Measurements from ENCODE around the gene ESM1. TPM values are rescaled to one million over a fixed set of nuclear protein-coding genes. Genes with fewer than 3 reads are reported as not detected.
A peak's percentile ranks its signal among the peaks of the same experiment; 100 is the strongest.

Gene ESM1
- total and polyA plus RNA-seq, 3 donors from 2014 or later: 0.50 to 1.1 (median 0.87) TPM

DNA sequence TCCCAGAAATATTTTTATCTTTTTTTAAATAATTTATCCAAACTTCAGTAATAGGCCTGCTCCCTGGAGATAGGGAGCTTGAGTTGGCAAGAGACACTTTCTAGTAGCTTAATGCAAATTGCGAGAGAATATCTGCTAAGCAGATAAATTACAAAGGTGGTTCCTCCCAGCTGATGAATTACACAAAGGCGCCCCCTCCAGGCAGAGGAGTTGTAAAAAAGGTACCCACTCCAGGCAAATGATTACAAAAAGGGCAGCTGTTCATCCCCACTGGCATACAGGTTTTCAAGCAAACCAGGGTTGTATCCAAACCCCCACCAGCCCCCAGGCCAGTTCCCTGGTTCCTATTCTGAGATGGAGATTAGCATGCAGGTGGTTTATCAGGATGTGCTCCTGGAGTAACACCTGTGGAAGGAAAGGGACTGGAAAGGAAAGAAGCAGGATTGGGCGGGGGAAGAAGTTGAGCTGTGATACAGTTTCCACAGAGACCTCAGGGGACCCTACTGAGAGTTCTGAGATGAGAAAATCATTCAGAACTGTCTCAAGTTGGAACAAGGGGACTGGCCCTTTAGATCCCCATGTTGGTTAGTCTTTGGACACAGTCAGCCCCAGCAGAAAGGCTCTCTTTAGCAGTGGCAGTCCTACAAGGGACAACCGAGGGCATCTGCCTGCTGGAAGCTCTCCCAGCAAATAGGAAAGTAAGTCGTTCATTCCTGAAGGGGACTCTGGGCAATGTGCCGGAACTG lies 25.5 kb downstream of the ESM1 start:
- WGBS, 2 donors: 62 to 64% methylated on average over 6 of the region's 6 CpGs
- no peaks in the 10 kb centered on the region for H3K4me1 ChIP-seq
- H3K4me3 ChIP-seq: no peak overlapping the region
- intact Hi-C loops (cut with DNase I; ENCODE audit: low total_unique reads): no loop called here
- no peaks in the 10 kb centered on the region for H3K9me3 ChIP-seq
- no peak overlapping the region for H3K27ac ChIP-seq
- H3K27me3 ChIP-seq: no peaks in the 10 kb centered on the region
- H3K36me3 ChIP-seq (ENCODE audit: low read depth, missing control alignments): no peaks in the 10 kb centered on the region
- no peak for TF ChIP-seq POLR2A (IDR thresholded peaks at IDR 0.05)
- TF ChIP-seq CTCF (IDR thresholded peaks at IDR 0.05): no peak
- peak; percentile 28 for DNase-seq

- Histone ChIP-seq H3K36me3 (ENCODE audit: low read depth, missing control alignments) (no peaks in the 10 kb centered on the region), H3K4me3 (no peak overlapping the region), H3K27me3 (no peaks in the 10 kb centered on the region), H3K4me1 (no peaks in the 10 kb centered on the region), H3K27ac (no peak overlapping the region), H3K9me3 (no peaks in the 10 kb centered on the region)
- no peak for DNase-seq
- TF ChIP-seq POLR2A (IDR thresholded peaks at IDR 0.05): no peak
- no peak for TF ChIP-seq CTCF (IDR thresholded peaks at IDR 0.05)
- intact Hi-C loops (cut with DNase I; ENCODE audit: low total_unique reads): no loop called here
Observed at GRCh38 chr5:54956922-54957321, 28.5 kb downstream of the ESM1 start.

DNA sequence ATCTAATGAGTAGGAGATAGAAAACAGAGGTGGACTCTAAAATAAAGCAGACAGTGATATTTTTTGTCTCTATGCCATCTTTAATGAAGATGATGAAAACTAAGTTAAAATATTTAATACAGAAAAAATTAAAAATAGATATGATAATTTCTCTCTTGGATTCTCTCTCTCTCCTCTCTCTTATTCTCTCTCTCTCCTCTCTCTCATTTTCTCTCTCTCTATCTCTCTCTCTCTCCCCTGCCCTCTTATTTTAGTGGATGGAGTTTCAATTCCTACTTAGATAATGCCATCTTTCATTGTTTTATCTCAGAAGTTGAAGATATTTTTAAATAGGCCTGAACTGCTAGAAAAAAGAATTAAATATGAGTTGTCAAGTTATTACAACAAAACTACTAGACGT lies 38.2 kb downstream of the ESM1 start:
- 78 to 80% methylated on average over 1 of the region's 1 CpG for WGBS, 2 donors
- DNase-seq: no peak

DNA sequence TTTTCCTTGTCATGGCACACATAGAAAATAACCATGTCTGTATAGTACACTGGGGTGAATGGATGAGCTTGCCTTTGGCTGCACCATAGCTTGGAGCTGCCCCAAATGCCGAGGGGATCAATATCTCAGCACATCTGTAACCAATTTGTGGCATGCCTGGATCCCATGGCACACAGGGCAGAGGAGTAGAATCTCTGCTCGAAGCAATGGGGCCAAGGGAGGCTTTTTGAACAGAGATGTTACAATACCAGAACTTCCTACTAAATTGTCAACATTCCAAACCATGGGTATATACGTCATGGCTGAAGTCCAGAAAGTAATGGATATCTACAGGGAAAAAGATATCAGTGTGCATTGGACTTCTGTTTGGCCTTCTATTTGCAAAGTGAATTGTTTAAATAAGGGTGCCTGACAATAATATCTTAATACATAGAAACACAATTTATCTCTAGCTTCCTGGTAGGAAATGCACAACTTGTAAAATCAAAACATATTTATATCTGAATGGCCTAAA lies 39.0 kb downstream of the ESM1 start:
- no peak for DNase-seq
- H3K9me3 ChIP-seq: no peaks in the 10 kb centered on the region
- WGBS, 2 donors: 77 to 87% methylated on average over 3 of the region's 3 CpGs

More for the DNA sequence above, 38.2 kb downstream of the ESM1 start:
- Histone ChIP-seq H3K9me3 (no peaks in the 10 kb centered on the region), H3K27me3 (no peaks in the 10 kb centered on the region), H3K27ac (no peak overlapping the region), H3K4me3 (no peak overlapping the region), H3K36me3 (ENCODE audit: low read depth, missing control alignments) (no peaks in the 10 kb centered on the region), H3K4me1 (no peaks in the 10 kb centered on the region)
- intact Hi-C loops (cut with DNase I; ENCODE audit: low total_unique reads): no loop called here
- TF ChIP-seq POLR2A (IDR thresholded peaks at IDR 0.05) (no peak), CTCF (IDR thresholded peaks at IDR 0.05) (no peak)

More for the DNA sequence above, 39.0 kb downstream of the ESM1 start:
- no peak overlapping the region for H3K4me3 ChIP-seq
- H3K27me3 ChIP-seq: no peaks in the 10 kb centered on the region
- no peaks in the 10 kb centered on the region for H3K36me3 ChIP-seq (ENCODE audit: low read depth, missing control alignments)
- no peak overlapping the region for H3K27ac ChIP-seq
- TF ChIP-seq POLR2A (IDR thresholded peaks at IDR 0.05) (no peak), CTCF (IDR thresholded peaks at IDR 0.05) (no peak)
- no peaks in the 10 kb centered on the region for H3K4me1 ChIP-seq
- intact Hi-C loops (cut with DNase I; ENCODE audit: low total_unique reads): no loop called here

Measured in testis (tissue), 3 donors.